Loucy (cell line): ENCODE results near the gene TRERF1.

ENCODE experiments used
- EZH2phosphoT487 ChIP-seq: fragments of 200-600 bp; IDR thresholded peaks from 2 replicates; pipeline ENCODE4 v1.6.1; 2018; ENCODE audit warnings: antibody characterized with exemption, mild to moderate bottlenecking, moderate library complexity, borderline replicate concordance
- TF ChIP-seq, protein P1 (sequence below): fragments of 200-600 bp; sonication (generic); conservative IDR thresholded peaks from 2 replicates; pipeline ENCODE4 v1.5.1; 2014; ENCODE audit warnings: mild to moderate bottlenecking, antibody characterized with exemption, low read length

DNA sequence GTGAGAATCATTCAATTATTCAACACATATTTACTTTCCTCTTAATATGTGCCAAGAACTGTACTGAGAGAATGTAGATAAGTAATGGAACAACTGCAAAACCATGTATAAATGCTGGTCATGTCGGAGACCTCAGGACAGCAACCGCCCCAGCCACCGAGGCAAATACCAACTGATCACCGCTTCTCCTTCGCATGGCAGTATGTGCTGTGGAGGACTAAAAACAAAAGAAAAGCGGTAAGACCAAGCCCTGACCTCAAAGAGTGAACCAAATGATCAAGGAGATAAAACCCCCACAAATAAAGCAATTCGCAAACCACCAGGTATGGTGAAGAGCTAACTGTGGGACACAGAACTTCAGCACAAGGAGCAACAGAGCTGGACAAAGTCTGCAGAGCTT, 104.3 kb downstream of the TRERF1 start:
- TF ChIP-seq, protein P1, sequence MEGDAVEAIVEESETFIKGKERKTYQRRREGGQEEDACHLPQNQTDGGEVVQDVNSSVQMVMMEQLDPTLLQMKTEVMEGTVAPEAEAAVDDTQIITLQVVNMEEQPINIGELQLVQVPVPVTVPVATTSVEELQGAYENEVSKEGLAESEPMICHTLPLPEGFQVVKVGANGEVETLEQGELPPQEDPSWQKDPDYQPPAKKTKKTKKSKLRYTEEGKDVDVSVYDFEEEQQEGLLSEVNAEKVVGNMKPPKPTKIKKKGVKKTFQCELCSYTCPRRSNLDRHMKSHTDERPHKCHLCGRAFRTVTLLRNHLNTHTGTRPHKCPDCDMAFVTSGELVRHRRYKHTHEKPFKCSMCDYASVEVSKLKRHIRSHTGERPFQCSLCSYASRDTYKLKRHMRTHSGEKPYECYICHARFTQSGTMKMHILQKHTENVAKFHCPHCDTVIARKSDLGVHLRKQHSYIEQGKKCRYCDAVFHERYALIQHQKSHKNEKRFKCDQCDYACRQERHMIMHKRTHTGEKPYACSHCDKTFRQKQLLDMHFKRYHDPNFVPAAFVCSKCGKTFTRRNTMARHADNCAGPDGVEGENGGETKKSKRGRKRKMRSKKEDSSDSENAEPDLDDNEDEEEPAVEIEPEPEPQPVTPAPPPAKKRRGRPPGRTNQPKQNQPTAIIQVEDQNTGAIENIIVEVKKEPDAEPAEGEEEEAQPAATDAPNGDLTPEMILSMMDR: no peak
- TF ChIP-seq EZH2phosphoT487: no peak
